ENCODE data around the gene HCK. TPM values are rescaled to one million over a fixed set of nuclear protein-coding genes. Genes with fewer than 3 reads are reported as not detected.

The HCK gene
- total and polyA plus RNA-seq, 9 donors: 1.7 to 11.4 (median 3.4) TPM

DNA sequence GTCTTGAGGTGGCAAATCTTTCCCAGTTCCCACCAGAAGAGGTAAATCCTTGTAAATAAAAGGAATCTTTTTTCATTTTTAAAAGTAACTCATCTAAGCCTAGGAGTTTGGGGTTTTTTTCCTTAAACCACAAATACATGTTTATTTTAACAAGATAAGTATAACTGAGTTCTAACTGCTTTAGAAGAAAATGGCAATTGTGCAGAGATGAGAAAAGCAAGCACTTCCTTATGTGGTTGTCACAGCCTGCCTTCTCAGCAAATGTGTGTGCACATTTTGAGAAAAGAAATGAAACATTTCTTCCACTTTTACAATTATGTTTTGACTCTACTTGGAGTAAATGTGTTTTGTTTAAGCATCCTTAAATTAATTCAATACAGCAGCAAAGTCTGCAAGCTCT is 17.7 kb downstream of the HCK start:
- no peak for DNase-seq
- Histone ChIP-seq H3K4me3 (no peak overlapping the region), H3K27me3 (no peaks in the 10 kb centered on the region), H3K36me3 (no peaks in the 10 kb centered on the region), H3K27ac (no peak overlapping the region), H3K4me1 (ENCODE audit: insufficient read depth) (no peaks in the 10 kb centered on the region), H3K9me3 (no peaks in the 10 kb centered on the region)
- intact Hi-C loops (cut with DNase I): no loop called here
- TF ChIP-seq POLR2A (IDR thresholded peaks at IDR 0.05): no peak
- TF ChIP-seq, protein P1, sequence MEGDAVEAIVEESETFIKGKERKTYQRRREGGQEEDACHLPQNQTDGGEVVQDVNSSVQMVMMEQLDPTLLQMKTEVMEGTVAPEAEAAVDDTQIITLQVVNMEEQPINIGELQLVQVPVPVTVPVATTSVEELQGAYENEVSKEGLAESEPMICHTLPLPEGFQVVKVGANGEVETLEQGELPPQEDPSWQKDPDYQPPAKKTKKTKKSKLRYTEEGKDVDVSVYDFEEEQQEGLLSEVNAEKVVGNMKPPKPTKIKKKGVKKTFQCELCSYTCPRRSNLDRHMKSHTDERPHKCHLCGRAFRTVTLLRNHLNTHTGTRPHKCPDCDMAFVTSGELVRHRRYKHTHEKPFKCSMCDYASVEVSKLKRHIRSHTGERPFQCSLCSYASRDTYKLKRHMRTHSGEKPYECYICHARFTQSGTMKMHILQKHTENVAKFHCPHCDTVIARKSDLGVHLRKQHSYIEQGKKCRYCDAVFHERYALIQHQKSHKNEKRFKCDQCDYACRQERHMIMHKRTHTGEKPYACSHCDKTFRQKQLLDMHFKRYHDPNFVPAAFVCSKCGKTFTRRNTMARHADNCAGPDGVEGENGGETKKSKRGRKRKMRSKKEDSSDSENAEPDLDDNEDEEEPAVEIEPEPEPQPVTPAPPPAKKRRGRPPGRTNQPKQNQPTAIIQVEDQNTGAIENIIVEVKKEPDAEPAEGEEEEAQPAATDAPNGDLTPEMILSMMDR (IDR thresholded peaks at IDR 0.05): no peak
- TF ChIP-seq EP300 (IDR thresholded peaks at IDR 0.05): no peak

- Histone ChIP-seq H3K9me3 (no peaks in the 10 kb centered on the region), H3K27me3 (no peaks in the 10 kb centered on the region), H3K4me1 (ENCODE audit: insufficient read depth) (no peaks in the 10 kb centered on the region), H3K27ac (no peak overlapping the region), H3K36me3 (no peaks in the 10 kb centered on the region), H3K4me3 (no peak overlapping the region)
- intact Hi-C loops (cut with DNase I): no loop called here
- DNase-seq: no peak
- TF ChIP-seq, protein P1 (IDR thresholded peaks at IDR 0.05): no peak
- no peak for TF ChIP-seq EP300 (IDR thresholded peaks at IDR 0.05)
- no peak for TF ChIP-seq POLR2A (IDR thresholded peaks at IDR 0.05)
- WGBS, 3 donors: 56 to 85% (median 79%) methylated on average over 1 of the region's 1 CpG
Observed at GRCh38 chr20:32070282-32070681, 18.2 kb downstream of the HCK start.

- Histone ChIP-seq H3K36me3 (no peaks in the 10 kb centered on the region), H3K4me3 (no peak overlapping the region), H3K9me3 (no peaks in the 10 kb centered on the region), H3K4me1 (ENCODE audit: insufficient read depth) (no peaks in the 10 kb centered on the region), H3K27me3 (no peaks in the 10 kb centered on the region), H3K27ac (no peak overlapping the region)
- WGBS, 3 donors: 28 to 33% (median 31%) methylated on average over 4 of the region's 4 CpGs
- intact Hi-C loops (cut with DNase I): no loop called here
- TF ChIP-seq EP300 (IDR thresholded peaks at IDR 0.05): no peak
- TF ChIP-seq, protein P1 (IDR thresholded peaks at IDR 0.05): no peak
- no peak for TF ChIP-seq POLR2A (IDR thresholded peaks at IDR 0.05)
- DNase-seq: no peak
Observed at GRCh38 chr20:32070690-32071213, 18.7 kb downstream of the HCK start.

DNA sequence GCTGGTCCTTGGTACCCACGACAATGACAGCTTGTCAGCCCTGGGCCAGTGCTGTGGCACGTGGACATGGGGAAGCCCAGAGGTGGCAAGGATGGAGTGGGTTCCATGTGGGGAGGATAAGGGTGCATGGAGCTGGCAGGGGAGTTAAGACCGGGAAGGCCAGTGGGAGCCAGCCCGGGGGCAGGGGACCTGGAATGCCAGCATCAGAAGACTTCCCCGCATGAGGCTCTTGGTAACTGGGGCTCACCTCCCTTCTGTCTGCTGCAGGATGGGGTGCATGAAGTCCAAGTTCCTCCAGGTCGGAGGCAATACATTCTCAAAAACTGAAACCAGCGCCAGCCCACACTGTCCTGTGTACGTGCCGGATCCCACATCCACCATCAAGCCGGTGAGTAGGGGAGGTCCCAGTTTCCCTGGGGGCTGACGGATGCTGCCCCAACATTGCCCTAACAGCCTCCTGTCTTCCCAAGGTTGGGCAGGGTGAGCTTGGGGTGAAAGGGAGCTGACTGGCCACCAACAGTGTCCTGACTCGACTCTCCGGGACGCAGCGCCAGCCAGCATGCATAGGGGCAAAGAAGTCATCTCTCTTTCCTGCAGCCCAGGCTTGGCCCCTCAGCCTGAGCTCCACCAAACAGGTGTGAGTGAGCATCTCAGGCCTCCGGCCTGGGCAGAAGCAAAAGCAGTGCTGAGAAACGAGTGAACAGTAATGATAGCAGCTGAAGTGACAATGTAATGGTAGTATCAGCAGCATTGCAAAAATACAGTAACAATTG is 19.5 kb downstream of the HCK start:
- intact Hi-C loops (cut with DNase I): no loop called here
- 71 to 74% (median 73%) methylated on average over 17 of the region's 17 CpGs for WGBS, 3 donors

More for the DNA sequence above, 19.5 kb downstream of the HCK start:
- H3K27ac ChIP-seq: no peak overlapping the region
- no peak for DNase-seq
- TF ChIP-seq POLR2A (IDR thresholded peaks at IDR 0.05) (no peak), EP300 (IDR thresholded peaks at IDR 0.05) (no peak)
- TF ChIP-seq, protein P1 (IDR thresholded peaks at IDR 0.05): no peak
- no peaks in the 10 kb centered on the region for H3K4me1 ChIP-seq (ENCODE audit: insufficient read depth)
- H3K27me3 ChIP-seq: no peaks in the 10 kb centered on the region
- H3K9me3 ChIP-seq: no peaks in the 10 kb centered on the region
- H3K4me3 ChIP-seq: no peak overlapping the region
- H3K36me3 ChIP-seq: no peaks in the 10 kb centered on the region

Measured in ovary (tissue), 9 donors.